ENCODE data around the gene TENM3. TPM values are rescaled to one million over a fixed set of nuclear protein-coding genes. Genes with fewer than 3 reads are reported as not detected.

Gene TENM3
- total RNA-seq, 2 experiments from 2014 or later: not detected

DNA sequence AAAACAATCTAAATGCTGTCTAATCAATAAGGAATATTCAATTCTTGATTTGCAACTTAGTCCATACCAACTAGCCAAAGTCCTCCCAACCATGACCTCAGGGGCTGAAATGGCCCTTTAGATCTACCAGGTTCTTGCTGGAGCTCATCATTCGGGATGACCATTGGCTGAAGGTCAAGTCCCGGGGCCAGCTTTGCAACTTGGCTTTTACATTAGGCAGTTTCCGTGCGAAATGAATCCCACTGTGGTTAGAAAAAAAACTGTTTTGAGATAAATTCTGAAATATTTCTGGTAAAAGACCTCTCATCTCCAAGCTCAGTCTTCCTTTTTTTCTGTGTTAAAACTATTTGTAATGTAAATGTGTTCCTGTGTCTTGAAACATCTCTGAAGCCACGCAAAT lies 178.6 kb downstream of the TENM3 start:
- no peaks in the 10 kb centered on the region for H3K36me3 ChIP-seq (ENCODE audit: insufficient read depth, low read length)
- H3K4me1 ChIP-seq (ENCODE audit: insufficient read depth, low read length, poor library complexity, severe bottlenecking): no peaks in the 10 kb centered on the region
- TF ChIP-seq, protein P1, sequence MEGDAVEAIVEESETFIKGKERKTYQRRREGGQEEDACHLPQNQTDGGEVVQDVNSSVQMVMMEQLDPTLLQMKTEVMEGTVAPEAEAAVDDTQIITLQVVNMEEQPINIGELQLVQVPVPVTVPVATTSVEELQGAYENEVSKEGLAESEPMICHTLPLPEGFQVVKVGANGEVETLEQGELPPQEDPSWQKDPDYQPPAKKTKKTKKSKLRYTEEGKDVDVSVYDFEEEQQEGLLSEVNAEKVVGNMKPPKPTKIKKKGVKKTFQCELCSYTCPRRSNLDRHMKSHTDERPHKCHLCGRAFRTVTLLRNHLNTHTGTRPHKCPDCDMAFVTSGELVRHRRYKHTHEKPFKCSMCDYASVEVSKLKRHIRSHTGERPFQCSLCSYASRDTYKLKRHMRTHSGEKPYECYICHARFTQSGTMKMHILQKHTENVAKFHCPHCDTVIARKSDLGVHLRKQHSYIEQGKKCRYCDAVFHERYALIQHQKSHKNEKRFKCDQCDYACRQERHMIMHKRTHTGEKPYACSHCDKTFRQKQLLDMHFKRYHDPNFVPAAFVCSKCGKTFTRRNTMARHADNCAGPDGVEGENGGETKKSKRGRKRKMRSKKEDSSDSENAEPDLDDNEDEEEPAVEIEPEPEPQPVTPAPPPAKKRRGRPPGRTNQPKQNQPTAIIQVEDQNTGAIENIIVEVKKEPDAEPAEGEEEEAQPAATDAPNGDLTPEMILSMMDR (conservative IDR thresholded peaks at IDR 0.05; ENCODE audit: low read length): no peak
- TF ChIP-seq EZH2phosphoT487 (IDR thresholded peaks at IDR 0.05; ENCODE audit: borderline replicate concordance, low read depth, low read length): no peak
- H3K9me2 ChIP-seq (ENCODE audit: insufficient read depth, low read length): no peaks in the 10 kb centered on the region
- no peak overlapping the region for H3K27ac ChIP-seq (ENCODE audit: low read depth, low read length, poor library complexity, severe bottlenecking)
- intact Hi-C loops (cut with micrococcal nuclease; ENCODE audit: unreplicated experiment): no loop called here
- no peaks in the 10 kb centered on the region for H4K20me1 ChIP-seq (ENCODE audit: insufficient read depth, low read length)
- no TSS peak for BruUV-seq (replicated peaks)
- no peak overlapping the region for H3K4me2 ChIP-seq (ENCODE audit: low read length)
- POLR2A ChIA-PET: no interaction called here
- H2AFZ ChIP-seq (ENCODE audit: low read length): no peak overlapping the region
- DNase-seq (ENCODE audit: low spot score): no peak
- no peaks in the 10 kb centered on the region for H3K9me3 ChIP-seq (ENCODE audit: low read length)
- CTCF ChIA-PET (ENCODE audit: unreplicated experiment): no interaction called here
- no peaks in the 10 kb centered on the region for H3K79me2 ChIP-seq (ENCODE audit: insufficient read depth, low read depth, low read length)
- no peak overlapping the region for H3K4me3 ChIP-seq (ENCODE audit: low read depth, low read length, poor library complexity, severe bottlenecking)

DNA sequence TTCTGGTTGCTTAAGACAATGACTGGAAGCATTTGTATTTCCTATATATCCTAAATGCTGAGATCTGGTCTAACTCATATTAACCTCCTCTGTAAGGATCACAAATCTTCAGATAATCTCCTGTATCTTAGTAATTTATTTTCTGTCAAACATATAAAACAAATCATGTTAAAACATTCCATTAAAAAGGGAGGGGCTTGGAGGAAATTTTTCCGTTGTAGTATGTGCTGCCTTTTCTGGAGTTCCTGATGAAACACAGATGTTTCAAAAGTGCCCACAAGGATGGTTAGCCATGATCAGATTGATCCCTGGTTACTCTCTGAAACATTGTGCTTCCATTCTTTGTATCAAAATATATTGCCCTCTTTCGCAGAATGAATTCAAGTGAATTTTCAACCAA lies 182.1 kb downstream of the TENM3 start:
- H2AFZ ChIP-seq (ENCODE audit: low read length): no peak overlapping the region
- CTCF ChIA-PET (ENCODE audit: unreplicated experiment): no interaction called here

DNA sequence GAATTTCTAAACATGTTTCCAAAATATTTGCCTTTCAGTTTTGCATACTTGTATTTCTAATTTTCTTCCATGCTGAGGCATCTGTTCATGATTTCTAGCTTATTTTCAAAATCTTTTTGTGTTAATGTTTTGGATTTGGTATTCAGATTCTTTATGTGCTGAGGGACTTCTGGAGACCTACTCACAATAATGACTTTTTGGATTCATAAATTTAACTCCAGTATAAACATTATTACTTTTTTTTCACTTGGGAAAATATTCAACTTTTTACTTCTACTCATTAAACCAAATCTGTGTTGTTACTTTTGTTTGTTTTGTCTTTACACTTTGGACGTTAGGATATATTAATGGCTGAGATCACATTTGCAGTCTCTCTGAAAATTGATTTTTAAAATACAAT lies 183.7 kb downstream of the TENM3 start:
- intact Hi-C loops (cut with micrococcal nuclease; ENCODE audit: unreplicated experiment): no loop called here
- no peak overlapping the region for H3K4me3 ChIP-seq (ENCODE audit: low read depth, low read length, poor library complexity, severe bottlenecking)
- no peak overlapping the region for H2AFZ ChIP-seq (ENCODE audit: low read length)
- no peaks in the 10 kb centered on the region for H3K79me2 ChIP-seq (ENCODE audit: insufficient read depth, low read depth, low read length)
- POLR2A ChIA-PET: no interaction called here
- H3K9me2 ChIP-seq (ENCODE audit: insufficient read depth, low read length): no peaks in the 10 kb centered on the region
- TF ChIP-seq, protein P1 (conservative IDR thresholded peaks at IDR 0.05; ENCODE audit: low read length): no peak
- no peak for TF ChIP-seq EZH2phosphoT487 (IDR thresholded peaks at IDR 0.05; ENCODE audit: borderline replicate concordance, low read depth, low read length)
- H3K4me2 ChIP-seq (ENCODE audit: low read length): no peak overlapping the region
- H3K27ac ChIP-seq (ENCODE audit: low read depth, low read length, poor library complexity, severe bottlenecking): no peak overlapping the region
- no peaks in the 10 kb centered on the region for H3K9me3 ChIP-seq (ENCODE audit: low read length)
- no peaks in the 10 kb centered on the region for H4K20me1 ChIP-seq (ENCODE audit: insufficient read depth, low read length)
- no TSS peak for BruUV-seq (replicated peaks)
- no peaks in the 10 kb centered on the region for H3K36me3 ChIP-seq (ENCODE audit: insufficient read depth, low read length)
- CTCF ChIA-PET (ENCODE audit: unreplicated experiment): no interaction called here
- no peaks in the 10 kb centered on the region for H3K4me1 ChIP-seq (ENCODE audit: insufficient read depth, low read length, poor library complexity, severe bottlenecking)
- no peak for DNase-seq (ENCODE audit: low spot score)

More for the DNA sequence above, 182.1 kb downstream of the TENM3 start:
- Histone ChIP-seq H3K4me2 (ENCODE audit: low read length) (no peak overlapping the region), H3K36me3 (ENCODE audit: insufficient read depth, low read length) (no peaks in the 10 kb centered on the region), H3K9me3 (ENCODE audit: low read length) (no peaks in the 10 kb centered on the region), H3K27ac (ENCODE audit: low read depth, low read length, poor library complexity, severe bottlenecking) (no peak overlapping the region), H4K20me1 (ENCODE audit: insufficient read depth, low read length) (no peaks in the 10 kb centered on the region), H3K4me1 (ENCODE audit: insufficient read depth, low read length, poor library complexity, severe bottlenecking) (no peaks in the 10 kb centered on the region), H3K4me3 (ENCODE audit: low read depth, low read length, poor library complexity, severe bottlenecking) (no peak overlapping the region), H3K79me2 (ENCODE audit: insufficient read depth, low read depth, low read length) (no peaks in the 10 kb centered on the region), H3K9me2 (ENCODE audit: insufficient read depth, low read length) (no peaks in the 10 kb centered on the region)
- POLR2A ChIA-PET: no interaction called here
- TF ChIP-seq, protein P1 (conservative IDR thresholded peaks at IDR 0.05; ENCODE audit: low read length): no peak
- no peak for TF ChIP-seq EZH2phosphoT487 (IDR thresholded peaks at IDR 0.05; ENCODE audit: borderline replicate concordance, low read depth, low read length)
- intact Hi-C loops (cut with micrococcal nuclease; ENCODE audit: unreplicated experiment): no loop called here
- DNase-seq (ENCODE audit: low spot score): no peak
- BruUV-seq (replicated peaks): no TSS peak

Measured in OCI-LY7 (cell line).